Measurements from ENCODE around the gene TFAP2A. TPM values are rescaled to one million over a fixed set of nuclear protein-coding genes. Genes with fewer than 3 reads are reported as not detected.

The TFAP2A gene
- total RNA-seq, 1 experiment from 2014 or later: 9.0 TPM

Other genes starting within 250 kb of the TFAP2A start
- gene GCNT2, start 106.3 kb upstream of the TFAP2A start, total RNA-seq (2014; rRNA removed; shearing (Covaris generic)): 6.2 and 7.9 TPM in 2 replicates

Data from RPMI7951 (cell line).